Panc1 (cell line): ENCODE measurements around the gene VTI1A. TPM values are rescaled to one million over a fixed set of nuclear protein-coding genes. Genes with fewer than 3 reads are reported as not detected.

Experiments used
- ATAC-seq: fragments of 200-7000 bp; cut with Tn5 transposase; 2 replicates; pipeline ENCODE4 v1.9.1; 2020; ENCODE audit warnings: mild to moderate bottlenecking, moderate library complexity
- BruUV-seq: library from RNA; stranded (reverse); fragments of 400-500 nt; replicated peaks from 2 replicates; lab custom pipeline; 2021; lab: Mats Ljungman, UMichigan
- CTCF ChIA-PET: fragments of 300-600 bp; sonication (Branson Sonifier 250); formaldehyde crosslinking; loops from one replicate; lab custom pipeline; 2022; ENCODE audit warnings: antibody characterized with exemption; lab: Charles Lee
- POLR2A ChIA-PET: fragments of 300-600 bp; sonication (Branson Sonifier 250); formaldehyde crosslinking; loops from one replicate; lab custom pipeline; 2022; ENCODE audit warnings: antibody characterized with exemption; lab: Charles Lee
- DNase-seq: peaks from one replicate; pipeline ENCODE4 v3.0.0-alpha.2; 2010; ENCODE audit warnings: low read depth, low spot score
- H3K27ac ChIP-seq: 2 replicates; pipeline ENCODE4 v1.5.1; 2011; ENCODE audit warnings: mild to moderate bottlenecking, low read length, inconsistent platforms
- H3K27me3 ChIP-seq: fragments of 200-500 bp; sonication (Bioruptor generic); 2 replicates; pipeline ENCODE4 v1.6.0; 2014; ENCODE audit warnings: low read length, inconsistent platforms; ENCODE audit not compliant: control insufficient read depth, insufficient read depth
- H3K36me3 ChIP-seq: fragments of 200-500 bp; sonication (Bioruptor generic); 2 replicates; pipeline ENCODE4 v1.5.1; 2014; ENCODE audit warnings: inconsistent platforms, mild to moderate bottlenecking, low read length, moderate library complexity; ENCODE audit not compliant: control insufficient read depth, insufficient read depth
- H3K4me1 ChIP-seq: 2 replicates; pipeline ENCODE4 v1.5.1; 2011; ENCODE audit warnings: inconsistent platforms, mild to moderate bottlenecking, low read length, moderate library complexity; ENCODE audit not compliant: control insufficient read depth, insufficient read depth
- H3K4me3 ChIP-seq, 2 experiments: 2 replicates each; pipeline ENCODE4 v1.5.1; 2011 to 2012; ENCODE audit warnings: low read depth in 2 of 2, low read length in 2 of 2, mild to moderate bottlenecking in 2 of 2, inconsistent platforms in 1 of 2, moderate library complexity in 1 of 2
- H3K9me3 ChIP-seq: fragments of 200-500 bp; sonication (Bioruptor generic); 2 replicates; pipeline ENCODE4 v1.5.1; 2014; ENCODE audit warnings: low read depth, mild to moderate bottlenecking, inconsistent platforms, low read length, moderate library complexity; ENCODE audit not compliant: control insufficient read depth, insufficient read depth
- POLR2AphosphoS5 ChIP-seq: IDR thresholded peaks from 2 replicates; pipeline ENCODE4 v1.6.1; 2012; ENCODE audit warnings: mild to moderate bottlenecking, low read depth, low read length, moderate library complexity
- SIN3A ChIP-seq: IDR thresholded peaks from 2 replicates; pipeline ENCODE4 v1.6.1; 2012; ENCODE audit warnings: low read depth, mild to moderate bottlenecking, low read length, moderate library complexity, borderline replicate concordance; ENCODE audit not compliant: insufficient read depth
- TCF7L2 ChIP-seq: IDR thresholded peaks from 2 replicates; pipeline ENCODE4 v1.6.1; 2011; ENCODE audit warnings: mild to moderate bottlenecking, low read depth, low read length, inconsistent platforms
- in situ Hi-C: cut with HindIII; loops from 2 replicates; pipeline ENCODE4 v1.10.0; 2016; ENCODE audit warnings: low sequenced_read_pairs, low pct_unique_long_range_greater_than_20kb
- intact Hi-C: fragments of 100-400 bp; cut with micrococcal nuclease; formaldehyde crosslinking; loops from one replicate; pipeline ENCODE4 v1.10.0; 2022; ENCODE audit not compliant: unreplicated experiment
- total RNA-seq: library from RNA; stranded (reverse); gene quantifications from one replicate; pipeline ENCODE4 v1.2.1, GENCODE V29; 2021; ENCODE audit not compliant: unreplicated experiment
- TF ChIP-seq, protein P1 (sequence below): fragments of 450-650 bp; IDR thresholded peaks from 2 replicates; pipeline ENCODE4 v1.5.1; 2017; ENCODE audit warnings: mild to moderate bottlenecking
- TF ChIP-seq, protein P2 (sequence below), 2 experiments: IDR thresholded peaks; 2 replicates each; pipeline ENCODE4 v1.6.1; 2011 to 2012; ENCODE audit warnings: low read depth in 2 of 2, control low read depth in 1 of 2, low read length in 1 of 2, mild to moderate bottlenecking in 1 of 2, moderate library complexity in 1 of 2; ENCODE audit not compliant: insufficient read depth in 1 of 2

VTI1A gene
- total RNA-seq, 1 experiment from 2014 or later = 36.3 TPM

DNA sequence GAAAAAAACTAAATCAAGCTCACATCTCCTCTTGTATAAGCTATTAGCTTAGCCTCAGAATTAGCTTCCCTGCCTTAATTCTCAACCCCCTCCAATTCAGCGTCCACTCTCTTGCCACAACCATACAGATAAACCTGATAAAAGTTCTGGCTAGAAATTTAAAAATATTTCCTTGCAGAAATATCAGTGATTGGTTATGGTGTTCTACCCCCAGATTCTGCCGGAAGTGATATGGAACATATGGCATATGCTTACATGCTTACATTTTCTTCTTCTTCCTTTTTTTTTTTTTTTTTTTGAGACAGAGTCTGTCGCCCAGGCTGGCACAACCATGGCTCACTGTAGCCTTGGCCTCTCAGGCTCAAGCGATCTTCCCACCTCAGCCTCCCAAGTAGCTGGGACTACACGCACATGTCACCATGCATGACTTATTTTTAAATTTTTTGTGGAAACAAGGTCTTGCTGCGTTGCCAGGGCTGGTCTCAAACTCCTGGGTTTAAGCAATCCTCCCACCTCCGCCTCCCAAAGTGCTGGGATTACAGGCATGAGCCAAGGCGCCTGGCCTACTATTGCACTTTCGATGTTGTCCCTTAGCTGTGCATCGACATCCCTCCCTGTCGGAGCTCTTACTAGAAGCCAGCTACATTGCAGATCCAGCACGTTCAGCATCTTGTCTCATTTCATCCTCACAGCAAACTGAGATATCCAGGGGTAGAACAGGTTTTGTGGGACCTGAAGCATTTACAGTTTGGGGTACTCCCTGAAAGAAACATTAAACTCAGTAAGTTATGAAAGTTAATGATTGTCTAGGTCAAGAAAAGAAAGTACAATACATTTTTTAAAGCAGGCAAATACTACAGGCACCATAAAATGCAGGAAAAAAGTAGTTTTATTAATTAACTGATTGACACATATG lies 297.4 kb downstream of the VTI1A start:
- ChIA-PET CTCF (no interaction called here), POLR2A (no interaction called here)
- TF ChIP-seq TCF7L2 = no peak
- TF ChIP-seq, protein P1, sequence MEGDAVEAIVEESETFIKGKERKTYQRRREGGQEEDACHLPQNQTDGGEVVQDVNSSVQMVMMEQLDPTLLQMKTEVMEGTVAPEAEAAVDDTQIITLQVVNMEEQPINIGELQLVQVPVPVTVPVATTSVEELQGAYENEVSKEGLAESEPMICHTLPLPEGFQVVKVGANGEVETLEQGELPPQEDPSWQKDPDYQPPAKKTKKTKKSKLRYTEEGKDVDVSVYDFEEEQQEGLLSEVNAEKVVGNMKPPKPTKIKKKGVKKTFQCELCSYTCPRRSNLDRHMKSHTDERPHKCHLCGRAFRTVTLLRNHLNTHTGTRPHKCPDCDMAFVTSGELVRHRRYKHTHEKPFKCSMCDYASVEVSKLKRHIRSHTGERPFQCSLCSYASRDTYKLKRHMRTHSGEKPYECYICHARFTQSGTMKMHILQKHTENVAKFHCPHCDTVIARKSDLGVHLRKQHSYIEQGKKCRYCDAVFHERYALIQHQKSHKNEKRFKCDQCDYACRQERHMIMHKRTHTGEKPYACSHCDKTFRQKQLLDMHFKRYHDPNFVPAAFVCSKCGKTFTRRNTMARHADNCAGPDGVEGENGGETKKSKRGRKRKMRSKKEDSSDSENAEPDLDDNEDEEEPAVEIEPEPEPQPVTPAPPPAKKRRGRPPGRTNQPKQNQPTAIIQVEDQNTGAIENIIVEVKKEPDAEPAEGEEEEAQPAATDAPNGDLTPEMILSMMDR = no peak
- no peak for TF ChIP-seq POLR2AphosphoS5
- TF ChIP-seq, protein P2, sequence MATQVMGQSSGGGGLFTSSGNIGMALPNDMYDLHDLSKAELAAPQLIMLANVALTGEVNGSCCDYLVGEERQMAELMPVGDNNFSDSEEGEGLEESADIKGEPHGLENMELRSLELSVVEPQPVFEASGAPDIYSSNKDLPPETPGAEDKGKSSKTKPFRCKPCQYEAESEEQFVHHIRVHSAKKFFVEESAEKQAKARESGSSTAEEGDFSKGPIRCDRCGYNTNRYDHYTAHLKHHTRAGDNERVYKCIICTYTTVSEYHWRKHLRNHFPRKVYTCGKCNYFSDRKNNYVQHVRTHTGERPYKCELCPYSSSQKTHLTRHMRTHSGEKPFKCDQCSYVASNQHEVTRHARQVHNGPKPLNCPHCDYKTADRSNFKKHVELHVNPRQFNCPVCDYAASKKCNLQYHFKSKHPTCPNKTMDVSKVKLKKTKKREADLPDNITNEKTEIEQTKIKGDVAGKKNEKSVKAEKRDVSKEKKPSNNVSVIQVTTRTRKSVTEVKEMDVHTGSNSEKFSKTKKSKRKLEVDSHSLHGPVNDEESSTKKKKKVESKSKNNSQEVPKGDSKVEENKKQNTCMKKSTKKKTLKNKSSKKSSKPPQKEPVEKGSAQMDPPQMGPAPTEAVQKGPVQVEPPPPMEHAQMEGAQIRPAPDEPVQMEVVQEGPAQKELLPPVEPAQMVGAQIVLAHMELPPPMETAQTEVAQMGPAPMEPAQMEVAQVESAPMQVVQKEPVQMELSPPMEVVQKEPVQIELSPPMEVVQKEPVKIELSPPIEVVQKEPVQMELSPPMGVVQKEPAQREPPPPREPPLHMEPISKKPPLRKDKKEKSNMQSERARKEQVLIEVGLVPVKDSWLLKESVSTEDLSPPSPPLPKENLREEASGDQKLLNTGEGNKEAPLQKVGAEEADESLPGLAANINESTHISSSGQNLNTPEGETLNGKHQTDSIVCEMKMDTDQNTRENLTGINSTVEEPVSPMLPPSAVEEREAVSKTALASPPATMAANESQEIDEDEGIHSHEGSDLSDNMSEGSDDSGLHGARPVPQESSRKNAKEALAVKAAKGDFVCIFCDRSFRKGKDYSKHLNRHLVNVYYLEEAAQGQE (IDR thresholded peaks at IDR 0.05; ENCODE audit: insufficient read depth in 1 of 2, low read depth in 2 of 2, low read length in 1 of 2) = no peak
- TF ChIP-seq SIN3A = no peak
- Histone ChIP-seq H3K4me1 (peaks cover 10% of the 10 kb centered on the region; the same call in 1 of the 2 replicates), H3K4me3 (no peak overlapping the region), H3K9me3 (no peaks in the 10 kb centered on the region), H3K36me3 (no peaks in the 10 kb centered on the region), H3K27me3 (no peaks in the 10 kb centered on the region), H3K27ac (no peak overlapping the region)
- ATAC-seq (no peak), DNase-seq (no peak)
- no TSS peak for BruUV-seq
- intact Hi-C loops = no loop called here
- in situ Hi-C loops = no loop called here

DNA sequence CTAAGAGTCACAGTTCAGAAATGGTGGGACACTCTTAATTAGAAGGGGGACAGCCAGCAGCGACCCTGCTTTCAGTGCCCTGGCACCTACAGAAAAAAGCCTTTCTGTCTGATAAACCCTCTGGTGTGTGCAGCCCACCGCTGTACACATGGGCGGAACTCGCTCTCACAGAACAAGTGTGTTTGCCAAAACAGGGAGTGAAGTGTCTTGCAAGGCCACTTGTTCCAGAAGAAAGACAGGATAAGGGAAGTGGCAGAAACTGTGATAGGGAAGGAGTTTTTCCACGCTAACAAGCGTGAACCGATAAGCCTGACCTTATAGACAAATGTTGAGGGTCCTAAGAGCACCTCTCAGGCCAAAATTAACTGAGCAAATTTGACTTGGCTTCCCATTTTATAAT lies 299.3 kb downstream of the VTI1A start:
- BruUV-seq = no TSS peak
- intact Hi-C loops = no loop called here

More for the DNA sequence above, 299.3 kb downstream of the VTI1A start:
- H3K27ac ChIP-seq = no peak overlapping the region
- in situ Hi-C loops = no loop called here
- no peaks in the 10 kb centered on the region for H3K27me3 ChIP-seq
- ChIA-PET POLR2A (no interaction called here), CTCF (no interaction called here)
- no peaks in the 10 kb centered on the region for H3K36me3 ChIP-seq
- H3K4me3 ChIP-seq = no peak overlapping the region
- DNase-seq (no peak), ATAC-seq (no peak)
- TF ChIP-seq, protein P2 (IDR thresholded peaks at IDR 0.05; ENCODE audit: insufficient read depth in 1 of 2, low read depth in 2 of 2, low read length in 1 of 2) = no peak
- TF ChIP-seq, protein P1 = no peak
- H3K4me1 ChIP-seq = peaks cover 10% of the 10 kb centered on the region; the same call in 1 of the 2 replicates
- H3K9me3 ChIP-seq = no peaks in the 10 kb centered on the region
